ENCODE measurements around the gene SYCE3. TPM values are rescaled to one million over a fixed set of nuclear protein-coding genes. Genes with fewer than 3 reads are reported as not detected.
A peak's percentile ranks its signal among the peaks of the same experiment; 100 is the strongest.

SYCE3 gene
- total RNA-seq, 1 experiment from 2014 or later = 1.3 TPM

DNA sequence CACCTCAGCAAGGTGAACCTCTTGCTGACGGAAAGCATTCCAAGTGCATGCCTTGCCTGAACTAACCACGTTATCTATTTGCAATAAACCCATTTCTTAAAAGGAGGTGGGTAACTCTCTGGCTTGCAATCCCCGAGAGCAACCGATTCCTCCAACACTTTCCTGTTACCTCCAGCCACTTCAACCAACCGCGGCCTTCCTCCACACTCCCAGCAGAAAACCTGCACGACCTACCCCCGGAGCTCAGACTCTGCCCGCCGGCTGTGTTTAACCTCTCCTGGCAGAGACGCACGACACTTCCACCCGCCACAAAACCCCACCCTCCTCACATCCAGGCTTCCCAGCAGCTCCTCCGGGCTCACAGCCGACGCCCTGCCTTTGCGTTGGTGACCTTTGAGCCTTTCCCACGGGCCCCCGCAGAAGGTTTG is 38.0 kb downstream of the SYCE3 start:
- H3F3A ChIP-seq (ENCODE audit: low read length, unreplicated experiment) = no peaks in the 10 kb centered on the region
- no peak for TF ChIP-seq EZH2 (IDR thresholded peaks at IDR 0.05; ENCODE audit: low read length, unreplicated experiment)
- TF ChIP-seq, protein P1, sequence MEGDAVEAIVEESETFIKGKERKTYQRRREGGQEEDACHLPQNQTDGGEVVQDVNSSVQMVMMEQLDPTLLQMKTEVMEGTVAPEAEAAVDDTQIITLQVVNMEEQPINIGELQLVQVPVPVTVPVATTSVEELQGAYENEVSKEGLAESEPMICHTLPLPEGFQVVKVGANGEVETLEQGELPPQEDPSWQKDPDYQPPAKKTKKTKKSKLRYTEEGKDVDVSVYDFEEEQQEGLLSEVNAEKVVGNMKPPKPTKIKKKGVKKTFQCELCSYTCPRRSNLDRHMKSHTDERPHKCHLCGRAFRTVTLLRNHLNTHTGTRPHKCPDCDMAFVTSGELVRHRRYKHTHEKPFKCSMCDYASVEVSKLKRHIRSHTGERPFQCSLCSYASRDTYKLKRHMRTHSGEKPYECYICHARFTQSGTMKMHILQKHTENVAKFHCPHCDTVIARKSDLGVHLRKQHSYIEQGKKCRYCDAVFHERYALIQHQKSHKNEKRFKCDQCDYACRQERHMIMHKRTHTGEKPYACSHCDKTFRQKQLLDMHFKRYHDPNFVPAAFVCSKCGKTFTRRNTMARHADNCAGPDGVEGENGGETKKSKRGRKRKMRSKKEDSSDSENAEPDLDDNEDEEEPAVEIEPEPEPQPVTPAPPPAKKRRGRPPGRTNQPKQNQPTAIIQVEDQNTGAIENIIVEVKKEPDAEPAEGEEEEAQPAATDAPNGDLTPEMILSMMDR (conservative IDR thresholded peaks at IDR 0.05; ENCODE audit: low read depth, low read length) = no peak
- TF ChIP-seq EZH2phosphoT487 (IDR thresholded peaks at IDR 0.05; ENCODE audit: borderline replicate concordance, low read length) = no peak
- POLR2A ChIA-PET (ENCODE audit: unreplicated experiment) = interaction anchor here (0.6 to 1.7 kb wide), 2 partner anchors 17 to 228 kb away, joined by 3 to 8 read pairs; partner anchors contain the start of genes LMF2 and NCAPH2
- ATAC-seq = peak; percentile 3
- peak overlapping the region; percentile 98 for H3K4me2 ChIP-seq (ENCODE audit: low read length)
- H3K27me3 ChIP-seq (ENCODE audit: low read length) = no peaks in the 10 kb centered on the region
- DNase-seq = no peak
- H3K9me3 ChIP-seq (ENCODE audit: low read length) = no peaks in the 10 kb centered on the region
- no peaks in the 10 kb centered on the region; the same call in 1 of the 2 replicates for H4K20me1 ChIP-seq (ENCODE audit: low read length)
- peaks cover 25% of the 10 kb centered on the region for H3K79me2 ChIP-seq (ENCODE audit: low read length)
- H3K9me2 ChIP-seq (replicated peaks; ENCODE audit: low read length) = no peaks in the 10 kb centered on the region
- H3K4me1 ChIP-seq (ENCODE audit: insufficient read depth, low read length) = peaks cover 9% of the 10 kb centered on the region; the same call in 1 of the 2 replicates
- H3K36me3 ChIP-seq (ENCODE audit: low read depth, low read length) = no peaks in the 10 kb centered on the region
- H3K4me3 ChIP-seq (ENCODE audit: low read length) = peak overlapping the region; percentile 81
- CTCF ChIA-PET = interaction anchor here (2.7 kb wide), 1 partner anchor 96 kb away, joined by 16 read pairs; no protein-coding TSS in a partner anchor
- H3K9ac ChIP-seq (ENCODE audit: low read length) = peak overlapping the region; percentile 94
- peak overlapping the region; percentile 75; the same call in 1 of the 2 replicates for H2AFZ ChIP-seq (ENCODE audit: low read length)
- H3K27ac ChIP-seq (ENCODE audit: low read length) = peak overlapping the region; percentile 78
- intact Hi-C loops (cut with micrococcal nuclease) = loop anchor here (5.0 kb wide), 2 partner anchors 38 to 98 kb away; partner anchors contain the start of gene SYCE3
- BruUV-seq (replicated peaks) = no TSS peak

DNA sequence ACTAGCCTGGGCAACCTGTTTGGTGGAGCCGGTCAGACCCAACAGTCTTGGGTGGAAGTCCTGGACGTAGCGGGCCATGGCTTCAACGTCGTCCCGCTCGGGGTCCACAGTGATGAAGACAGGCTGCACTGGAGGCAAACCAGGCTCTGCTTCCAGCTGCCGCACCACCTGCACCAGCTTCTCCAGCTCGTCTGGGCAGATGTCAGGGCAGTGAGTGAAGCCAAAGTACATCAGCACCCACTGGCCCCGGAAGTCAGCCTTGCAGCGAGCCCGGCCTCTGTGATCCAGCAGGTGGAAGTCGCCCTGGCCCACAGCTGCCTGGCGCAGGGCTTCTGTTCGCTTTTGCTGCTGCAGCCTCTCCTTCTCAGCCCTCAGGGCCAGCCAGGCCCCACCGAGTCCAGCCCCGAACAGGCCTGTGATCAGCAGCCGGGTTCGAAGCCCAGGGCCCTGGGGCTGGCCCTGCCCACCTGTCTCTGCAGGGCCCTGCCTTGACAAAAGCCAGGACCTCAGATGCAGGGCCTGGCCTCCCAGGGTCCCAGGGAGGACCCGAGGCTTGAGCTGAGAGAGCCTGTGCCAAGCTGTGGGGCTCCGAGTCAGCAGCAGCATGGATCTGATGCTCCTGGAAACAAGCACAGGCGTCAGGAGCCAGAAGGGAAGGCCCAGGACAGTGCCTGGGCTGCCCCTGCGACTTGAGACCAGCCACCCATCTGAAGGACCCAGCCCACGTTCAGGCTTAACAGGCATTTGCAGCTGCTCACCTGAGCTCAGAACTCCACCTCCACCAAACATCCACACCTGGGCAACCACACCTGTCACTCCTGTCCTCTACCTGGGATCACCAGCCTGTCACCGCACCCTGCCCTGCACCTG is 38.7 kb downstream of the SYCE3 start:
- no peak for DNase-seq

More for the DNA sequence above, 38.7 kb downstream of the SYCE3 start:
- Histone ChIP-seq H3K9me2 (replicated peaks; ENCODE audit: low read length) (no peaks in the 10 kb centered on the region), H3K79me2 (ENCODE audit: low read length) (peaks cover 25% of the 10 kb centered on the region), H3K9ac (ENCODE audit: low read length) (peak overlapping the region; percentile 94), H3K4me1 (ENCODE audit: insufficient read depth, low read length) (peaks cover 9% of the 10 kb centered on the region; the same call in 1 of the 2 replicates), H3K9me3 (ENCODE audit: low read length) (no peaks in the 10 kb centered on the region), H3K4me2 (ENCODE audit: low read length) (peak overlapping the region; percentile 98), H3K27ac (ENCODE audit: low read length) (peak overlapping the region; percentile 78; the same call in 1 of the 2 replicates), H3F3A (ENCODE audit: low read length, unreplicated experiment) (no peaks in the 10 kb centered on the region), H4K20me1 (ENCODE audit: low read length) (no peaks in the 10 kb centered on the region; the same call in 1 of the 2 replicates), H3K4me3 (ENCODE audit: low read length) (peak overlapping the region; percentile 81), H2AFZ (ENCODE audit: low read length) (no peak overlapping the region), H3K27me3 (ENCODE audit: low read length) (no peaks in the 10 kb centered on the region), H3K36me3 (ENCODE audit: low read depth, low read length) (no peaks in the 10 kb centered on the region; the same call in 1 of the 2 replicates)
- TF ChIP-seq EZH2phosphoT487 (IDR thresholded peaks at IDR 0.05; ENCODE audit: borderline replicate concordance, low read length) (no peak), EZH2 (IDR thresholded peaks at IDR 0.05; ENCODE audit: low read length, unreplicated experiment) (no peak)
- TF ChIP-seq, protein P1 (conservative IDR thresholded peaks at IDR 0.05; ENCODE audit: low read depth, low read length) = no peak
- no TSS peak for BruUV-seq (replicated peaks)
- ChIA-PET POLR2A (ENCODE audit: unreplicated experiment) (no interaction called here), CTCF (interaction anchor here (2.7 kb wide), 1 partner anchor 97 kb away, joined by 16 read pairs; no protein-coding TSS in a partner anchor)
- intact Hi-C loops (cut with micrococcal nuclease) = no loop called here
- no peak for ATAC-seq
